GM19023 (cell line): ENCODE measurements around the gene SRMS.

Source experiments
- ATAC-seq: cut with Tn5 transposase; IDR thresholded peaks from one replicate; pipeline ENCODE4 v1.9.1; 2021; ENCODE audit warnings: mild to moderate bottlenecking, moderate library complexity; ENCODE audit not compliant: unreplicated experiment

Gene SRMS

DNA sequence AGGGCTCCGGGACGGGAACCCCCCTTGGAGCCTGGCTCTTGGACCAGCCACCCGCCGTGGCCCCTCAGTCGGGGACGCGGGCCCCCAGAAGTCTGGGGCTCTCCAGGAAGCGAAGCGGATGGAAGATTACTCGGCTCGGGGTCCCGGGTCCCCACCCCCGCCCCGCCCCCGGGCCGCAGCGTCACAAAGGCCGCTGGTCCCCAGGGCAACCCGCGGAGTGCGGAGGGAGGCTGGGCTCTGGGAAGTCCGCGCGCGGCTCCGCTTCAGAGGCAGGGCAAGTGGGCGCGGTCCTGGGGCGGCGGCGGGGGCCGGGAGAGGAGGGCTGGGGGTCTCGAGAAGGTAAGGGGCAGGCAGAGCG lies 6.4 kb upstream of the SRMS start, which contains the start of gene FNDC11:
TSS of gene FNDC11 (plus strand) at position 227 of the 358 bp plus-strand sequence. CDS start 1,505 bp downstream, outside the sequence.
- peak; percentile 19 for ATAC-seq

DNA sequence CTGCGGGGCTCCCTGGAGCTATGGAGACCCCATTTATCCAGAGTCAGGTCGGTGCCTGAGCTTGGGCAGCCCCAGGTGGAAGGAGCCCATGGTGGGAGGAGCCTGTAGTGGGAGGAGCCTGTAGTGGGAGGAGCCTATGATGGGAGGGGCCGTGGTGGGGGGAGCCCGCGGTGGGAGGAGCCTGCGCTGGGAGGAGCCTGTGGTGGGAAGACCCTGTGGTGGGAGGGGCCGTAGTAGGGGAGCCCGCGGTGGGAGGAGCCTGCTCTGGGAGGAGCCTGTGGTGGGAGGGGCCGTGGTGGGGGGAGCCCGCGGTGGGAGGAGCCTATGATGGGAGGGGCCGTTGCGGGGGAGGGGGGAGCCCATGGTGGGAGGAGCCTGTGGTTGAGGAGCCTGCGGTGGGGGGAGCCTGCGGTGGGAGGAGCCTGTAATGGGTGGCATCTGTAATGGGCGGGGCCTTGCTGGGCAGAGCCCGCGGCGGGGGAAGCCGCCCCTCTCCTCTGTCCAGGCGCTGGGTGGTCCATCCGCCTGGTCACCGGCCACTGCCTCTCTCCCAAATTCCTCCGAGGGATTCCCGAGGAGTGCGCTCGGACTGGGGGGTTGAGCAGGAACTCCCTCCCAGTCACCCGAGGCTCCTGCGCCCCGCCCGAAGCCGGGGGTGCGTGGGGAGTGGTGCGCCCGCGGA lies 5.8 kb upstream of the SRMS start:
- ATAC-seq, result peak; percentile 45

DNA sequence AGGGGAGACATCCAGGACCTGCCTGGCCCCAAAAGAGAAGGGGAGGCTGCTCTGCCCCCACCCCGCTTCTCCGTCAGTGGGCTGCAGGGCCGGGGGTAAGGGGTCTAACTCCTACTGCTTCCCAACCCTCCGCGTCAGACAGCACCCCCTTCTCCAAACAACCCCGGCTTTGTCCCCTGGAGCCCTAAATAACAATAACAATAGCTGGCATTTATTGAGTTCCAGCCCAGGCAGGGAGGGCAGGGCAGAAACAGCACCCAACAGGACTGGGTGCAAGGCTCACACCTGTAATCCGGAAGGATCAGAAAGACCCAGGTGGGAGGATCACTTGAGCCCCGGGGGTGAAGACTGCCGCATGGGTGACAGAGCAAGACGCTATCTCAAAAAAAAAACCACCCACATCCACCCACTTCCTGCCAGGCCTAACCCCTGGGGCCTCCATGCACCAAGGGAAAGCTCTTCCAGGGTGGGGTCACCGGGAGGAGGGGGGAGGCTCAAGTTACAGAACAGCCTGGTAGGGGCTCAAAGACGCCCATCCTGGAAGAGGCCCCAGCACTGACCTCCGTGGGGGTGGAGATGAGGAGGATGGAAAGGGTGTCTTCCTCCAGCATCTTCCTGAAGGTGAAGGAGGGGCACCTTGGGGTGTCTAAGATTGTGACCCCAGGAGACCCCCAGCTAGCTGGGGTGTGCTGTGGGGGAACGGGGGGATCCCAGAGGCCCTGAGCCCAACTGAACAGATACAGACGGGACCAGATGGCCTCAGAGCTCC lies 5.1 kb upstream of the SRMS start:
- peak; percentile 3 for ATAC-seq

DNA sequence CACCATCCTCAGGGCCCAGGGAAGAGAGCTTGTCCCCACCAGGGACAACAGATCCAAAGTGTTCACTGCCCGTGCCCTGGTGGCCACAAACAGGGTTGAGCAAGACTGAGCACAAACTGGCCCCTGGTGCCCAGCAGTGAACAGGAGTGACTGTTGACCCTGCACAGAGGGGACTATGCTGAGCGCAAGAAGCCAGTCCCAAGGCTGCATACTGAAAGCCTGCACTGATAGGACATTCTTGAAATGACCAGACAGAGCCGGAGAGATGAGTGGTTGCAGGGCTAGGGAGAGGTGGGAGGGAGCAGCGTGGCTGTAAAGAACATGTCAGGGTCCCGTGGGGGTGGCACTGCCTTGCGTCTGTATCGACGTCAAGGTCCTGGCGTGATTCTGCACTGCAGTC lies 3.5 kb upstream of the SRMS start:
- no peak for ATAC-seq

DNA sequence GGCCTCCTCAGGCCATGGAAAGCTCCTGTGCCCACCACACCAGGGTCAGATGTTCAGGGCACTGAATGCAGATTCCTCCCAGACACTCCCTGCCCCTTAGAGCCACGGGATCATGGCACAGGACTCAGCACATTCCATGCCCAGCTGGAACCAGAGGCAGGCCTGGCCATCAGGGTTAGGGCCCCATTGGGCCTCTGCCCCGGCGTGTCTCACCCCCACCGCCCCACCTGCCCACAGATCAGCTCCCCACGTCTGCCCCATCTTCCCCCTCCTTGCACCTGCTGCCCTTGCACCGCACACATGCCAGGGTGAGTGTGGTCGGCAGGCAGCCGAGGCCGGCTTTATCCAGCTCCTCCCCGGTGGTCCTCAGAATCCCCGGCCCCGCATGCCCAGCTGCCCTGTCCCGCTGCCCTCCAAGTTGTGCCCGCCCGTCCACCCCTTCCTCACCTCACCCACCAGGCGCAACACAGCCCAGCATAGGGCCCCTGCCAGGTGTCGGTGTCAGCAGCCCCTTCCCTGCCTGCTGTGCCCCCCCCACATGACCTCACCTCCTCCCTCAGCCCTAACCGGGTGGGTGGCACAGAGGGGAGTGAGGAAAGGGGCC lies 2.2 kb upstream of the SRMS start:
- ATAC-seq, result no peak

DNA sequence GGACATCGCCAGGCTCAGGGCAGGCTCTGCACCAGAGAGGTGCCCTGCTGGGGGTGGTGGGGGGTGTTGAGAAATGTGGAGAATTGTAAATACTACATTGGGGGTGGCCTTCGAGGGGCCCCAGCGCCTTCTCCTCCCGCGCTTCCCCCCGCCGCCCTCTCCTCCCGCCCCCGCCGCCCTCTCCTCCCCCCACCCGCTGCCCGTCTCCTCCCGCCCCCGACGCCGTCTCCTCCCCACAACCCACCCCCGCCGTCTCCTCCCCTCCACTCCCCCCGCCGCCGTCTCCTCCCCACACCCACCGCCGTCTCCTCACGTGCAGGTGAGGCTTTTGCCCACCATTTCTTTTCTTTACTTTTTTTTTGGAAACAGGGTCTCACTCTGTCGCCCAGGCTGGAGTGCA lies 1.5 kb upstream of the SRMS start:
- no peak for ATAC-seq

DNA sequence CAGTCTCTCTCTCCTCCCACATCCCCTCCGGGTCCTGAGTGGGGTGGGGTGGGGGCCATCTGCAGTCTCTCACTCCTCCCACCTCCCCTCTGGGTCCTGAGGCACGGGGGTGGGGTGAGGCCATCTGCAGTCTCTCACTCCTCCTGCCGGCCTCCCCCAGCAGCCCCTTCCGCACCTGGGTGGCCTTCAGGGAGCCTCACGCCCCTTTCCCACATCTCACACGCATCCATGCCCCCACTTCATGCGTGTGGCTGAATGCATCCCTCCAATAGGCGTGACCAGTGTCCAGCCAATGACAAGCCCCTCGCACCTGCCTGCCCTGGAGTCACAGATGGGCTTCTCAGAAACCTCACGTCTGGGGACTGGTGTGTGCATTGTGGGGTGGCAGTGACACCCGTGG lies 993 bp upstream of the SRMS start:
- ATAC-seq, result no peak

DNA sequence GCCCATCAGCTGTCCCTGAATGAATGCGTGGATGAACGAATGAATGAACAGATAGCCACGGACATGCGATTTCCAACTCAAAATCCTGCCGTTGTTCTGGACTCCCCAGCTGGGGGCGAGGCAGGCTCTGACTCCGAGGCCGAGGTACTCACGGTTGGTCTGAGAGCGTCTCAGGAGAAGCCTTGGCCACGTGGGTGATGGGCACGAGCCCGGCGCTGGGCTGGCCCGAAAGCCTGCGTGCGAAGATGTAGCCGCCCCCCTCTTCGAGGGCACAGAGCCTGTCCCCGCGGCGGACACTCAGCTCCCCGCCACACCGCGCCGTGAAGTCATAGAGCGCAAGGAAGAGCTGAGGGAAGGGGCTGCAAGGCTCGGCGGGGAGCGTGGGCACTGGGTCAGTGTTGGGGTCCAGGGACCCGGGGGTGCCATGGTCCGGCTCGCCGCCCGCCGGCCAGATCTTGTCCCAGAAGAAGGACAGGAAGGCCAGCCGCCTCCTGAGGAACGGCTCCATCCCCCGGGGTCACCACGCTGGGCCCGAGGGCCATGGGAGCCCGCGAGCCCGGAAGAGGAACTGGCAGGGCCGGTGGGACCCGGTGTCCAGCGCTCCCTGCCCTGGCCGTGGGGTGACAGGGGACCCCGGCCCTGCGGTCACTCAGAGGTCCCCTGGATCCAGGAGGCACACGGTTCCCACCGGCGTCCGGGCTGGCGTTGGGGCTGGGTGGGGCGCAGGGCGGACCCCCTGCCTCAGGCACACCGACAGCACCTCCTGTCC lies 409 bp downstream of the SRMS start:
- ATAC-seq, result no peak

DNA sequence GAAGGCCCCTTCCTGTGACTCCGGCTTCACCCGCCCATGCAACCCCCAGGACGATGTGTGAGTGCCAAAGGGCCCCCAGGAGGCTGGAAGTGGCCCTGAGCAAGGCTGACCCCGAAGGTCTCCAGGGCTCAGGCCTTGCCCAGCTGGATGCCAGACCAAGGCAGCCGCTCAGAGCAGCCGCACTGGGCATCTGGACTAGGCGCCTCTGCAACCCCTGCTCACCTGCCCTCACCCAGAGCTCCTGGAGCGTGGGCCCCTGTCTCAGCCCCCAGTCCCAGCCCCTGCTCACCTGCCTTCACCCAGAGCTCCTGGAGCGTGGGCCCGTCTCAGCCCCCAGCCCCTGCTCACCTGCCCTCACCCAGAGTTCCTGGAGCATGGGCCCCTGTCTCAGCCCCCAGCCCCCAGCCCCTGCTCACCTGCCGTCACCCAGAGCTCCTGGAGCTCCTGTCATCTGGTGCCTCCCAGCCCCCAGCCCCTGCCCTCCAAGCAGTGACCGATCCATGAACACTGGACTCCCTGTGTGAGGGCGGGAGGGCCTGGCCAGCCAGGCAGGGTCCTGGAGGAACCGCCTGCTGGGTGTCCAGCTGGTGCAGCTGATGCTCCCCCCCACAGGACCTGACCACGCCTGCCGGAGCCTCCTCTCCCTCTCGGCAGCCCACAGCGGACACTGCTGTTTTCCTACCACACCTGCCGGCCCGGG lies 1.1 kb downstream of the SRMS start:
- no peak for ATAC-seq

DNA sequence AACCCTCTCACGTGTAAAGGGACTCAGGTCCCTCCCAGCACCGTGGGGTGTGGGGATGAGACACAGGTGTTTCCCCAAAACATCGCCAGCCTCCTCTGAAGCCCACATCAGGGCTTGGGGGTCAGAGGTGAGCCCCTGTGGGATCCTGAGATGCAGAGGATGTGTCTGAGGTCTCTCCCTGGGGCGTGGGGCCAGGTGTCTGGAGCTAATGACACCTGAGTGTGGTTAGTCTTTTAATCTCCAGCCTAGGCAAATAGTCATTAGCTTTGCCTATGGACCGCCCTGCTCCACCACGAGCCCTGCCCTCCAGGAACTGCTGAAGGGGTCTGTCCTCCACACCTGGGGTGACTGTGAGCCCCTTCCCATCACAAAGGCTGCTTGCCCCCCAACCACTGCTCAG lies 1.7 kb downstream of the SRMS start:
- ATAC-seq, result no peak

DNA sequence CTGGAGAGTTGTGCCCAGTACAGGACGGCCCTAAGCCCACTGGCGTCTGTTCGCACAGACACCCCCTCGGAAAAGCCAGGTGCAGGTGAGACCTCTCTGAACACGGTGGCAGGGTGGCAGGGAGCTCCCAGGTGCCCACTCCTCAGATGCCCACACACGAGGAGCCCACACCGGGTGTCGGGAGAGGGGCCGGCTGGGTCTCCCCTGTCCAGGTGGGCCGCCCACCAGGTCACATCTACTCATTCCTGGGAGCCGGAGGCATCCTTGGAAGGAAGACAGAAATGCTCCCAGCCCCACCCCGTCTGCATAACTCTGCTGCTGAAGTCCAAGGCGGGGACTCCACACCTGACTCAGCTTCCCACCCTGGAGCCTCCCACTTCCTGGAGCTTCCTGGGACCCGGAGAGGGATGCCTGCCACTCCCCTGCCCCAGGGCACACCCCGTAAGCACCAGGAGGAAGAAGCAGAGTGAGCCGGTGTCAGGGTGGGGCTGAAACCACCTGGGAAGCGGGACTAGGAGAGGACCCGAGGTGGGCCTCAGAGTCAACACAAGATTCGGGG lies 2.5 kb downstream of the SRMS start:
- ATAC-seq, result no peak

DNA sequence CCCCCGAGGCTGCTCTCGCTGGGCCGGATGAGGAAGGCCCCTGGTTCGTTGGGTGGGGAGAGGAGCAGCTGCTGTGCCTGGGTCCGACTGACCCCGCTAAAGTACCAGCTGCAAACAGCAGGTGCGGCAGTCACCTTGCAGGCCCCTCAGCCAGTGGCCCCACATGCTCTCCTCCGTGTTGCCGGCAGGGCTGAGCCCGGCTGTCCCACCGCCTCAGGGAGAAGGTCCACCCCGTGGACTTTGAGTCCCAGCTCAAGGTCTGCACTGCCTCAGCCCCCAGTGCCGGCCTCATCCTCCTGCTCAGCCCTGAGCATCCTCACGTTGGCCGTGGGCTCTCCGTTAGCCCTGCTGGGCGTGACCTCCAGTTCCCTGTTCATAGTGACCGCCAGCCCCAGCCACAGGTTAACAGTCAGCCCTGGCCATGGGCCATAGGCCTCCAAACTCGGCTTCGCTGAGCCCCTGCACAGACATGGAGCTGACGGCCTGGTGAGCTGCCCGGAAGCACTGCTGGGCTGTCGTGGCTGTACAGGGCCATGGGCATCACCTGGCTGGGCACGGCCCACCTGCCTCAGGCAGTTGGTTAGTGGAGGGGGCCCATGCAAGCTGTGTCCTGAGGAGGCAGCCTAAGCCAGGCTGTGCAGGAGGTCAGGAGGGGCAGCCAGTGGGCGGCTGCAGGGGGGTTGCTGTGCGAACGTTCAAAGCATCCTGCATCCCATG lies 3.1 kb downstream of the SRMS start:
- ATAC-seq, result no peak

DNA sequence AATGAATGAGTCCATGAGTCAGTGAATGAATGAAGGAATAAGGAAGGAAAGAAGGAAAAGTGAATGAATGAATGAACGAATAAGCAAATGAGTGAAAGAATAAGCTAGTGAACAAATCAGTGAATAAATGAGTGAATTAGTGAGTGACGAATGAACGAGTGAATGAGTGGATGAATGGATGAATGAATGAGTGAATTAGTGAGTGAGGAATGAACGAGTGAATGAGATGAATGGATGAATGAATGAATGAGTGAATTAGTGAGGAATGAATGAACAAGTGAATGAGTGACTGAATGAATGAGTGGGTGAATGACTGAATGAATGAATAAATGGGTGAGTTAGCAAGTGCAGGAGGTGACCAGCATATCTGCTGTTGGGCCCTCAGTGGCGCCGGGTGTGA lies 3.8 kb downstream of the SRMS start:
- no peak for ATAC-seq

DNA sequence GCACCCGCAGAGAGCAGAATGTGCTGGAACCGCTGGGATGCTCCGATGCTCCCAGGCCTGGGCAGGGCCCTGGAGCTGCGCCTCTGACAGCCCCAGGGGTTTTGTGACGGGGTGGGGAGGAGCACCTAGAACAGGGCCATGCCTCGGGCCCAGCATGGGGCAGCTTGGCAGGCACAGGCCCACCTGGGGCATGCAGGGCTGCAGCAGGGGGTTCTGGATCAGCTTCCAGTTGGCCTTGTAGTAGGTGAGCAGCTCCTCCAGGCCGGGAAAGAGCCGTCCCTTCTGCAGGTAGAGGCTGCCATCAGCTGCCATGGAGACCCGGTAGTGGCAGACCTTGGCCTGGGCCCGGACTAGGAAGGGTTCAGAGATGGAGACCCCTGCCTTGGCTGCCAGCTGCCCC lies 4.4 kb downstream of the SRMS start:
- no peak for ATAC-seq

DNA sequence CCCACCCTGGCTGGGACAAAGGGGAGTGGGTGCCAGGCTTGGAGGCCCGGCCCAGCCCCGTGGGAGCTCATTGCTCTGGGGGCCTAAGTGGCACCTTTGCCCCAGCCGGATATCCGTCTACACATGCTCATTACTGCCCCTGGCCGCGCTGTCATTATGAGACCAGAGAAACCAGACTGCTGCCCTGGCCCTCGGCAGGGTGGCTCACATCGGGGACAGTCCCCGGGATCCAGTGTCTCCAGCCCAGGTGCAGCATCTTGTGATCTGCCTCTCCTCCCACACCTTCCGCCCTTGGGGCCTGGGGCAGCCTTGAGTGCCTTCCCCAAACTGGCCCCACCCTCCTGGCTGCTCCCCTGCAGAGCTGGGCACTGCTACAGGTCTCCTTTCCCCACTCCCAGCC lies 4.9 kb downstream of the SRMS start:
- no peak for ATAC-seq

DNA sequence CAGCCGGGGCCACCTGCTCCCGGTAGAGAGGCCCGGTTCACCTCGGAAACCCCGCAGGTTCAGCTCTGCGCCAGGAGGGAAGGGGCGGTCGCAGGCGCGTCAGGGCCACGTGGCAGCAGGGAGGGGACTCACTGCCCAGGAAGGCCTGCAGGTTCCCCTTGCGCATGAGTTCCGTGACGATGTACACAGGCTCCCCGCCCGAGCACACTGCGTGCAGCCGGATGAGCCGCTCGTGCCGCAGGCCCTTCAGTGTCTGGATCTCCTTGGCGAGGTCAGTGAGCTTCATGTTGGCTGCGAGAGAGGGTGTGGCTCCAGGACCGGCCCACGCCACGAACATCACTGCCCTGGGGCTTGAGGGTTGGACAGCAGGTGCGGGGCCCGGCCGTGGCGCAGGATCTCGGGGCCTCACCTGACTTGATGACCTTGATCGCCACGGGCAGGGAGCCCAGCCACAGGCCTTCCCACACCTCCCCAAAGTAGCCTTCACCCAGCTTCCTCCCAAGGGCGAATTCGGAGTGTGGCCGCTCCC lies 5.5 kb downstream of the SRMS start:
- ATAC-seq, result no peak

DNA sequence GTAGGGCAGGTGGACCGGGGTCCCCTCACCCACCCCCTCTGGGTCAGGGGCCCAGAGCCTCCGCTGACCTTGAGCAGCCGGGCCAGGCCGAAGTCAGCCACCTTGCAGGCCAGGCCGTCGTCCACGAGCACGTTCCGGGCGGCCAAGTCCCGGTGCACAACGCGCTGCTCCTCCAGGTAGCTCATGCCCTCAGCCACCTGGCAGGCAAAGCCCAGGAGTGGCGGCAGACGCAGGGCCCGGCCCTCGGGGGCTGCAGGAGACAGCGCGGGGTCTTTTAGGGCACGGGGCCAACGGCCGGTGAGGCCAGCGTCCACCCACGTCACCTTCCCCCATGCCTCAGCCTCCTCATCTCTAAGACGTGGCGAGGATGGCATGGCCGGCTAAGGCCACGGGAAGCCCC lies 6.2 kb downstream of the SRMS start:
- no peak for ATAC-seq

DNA sequence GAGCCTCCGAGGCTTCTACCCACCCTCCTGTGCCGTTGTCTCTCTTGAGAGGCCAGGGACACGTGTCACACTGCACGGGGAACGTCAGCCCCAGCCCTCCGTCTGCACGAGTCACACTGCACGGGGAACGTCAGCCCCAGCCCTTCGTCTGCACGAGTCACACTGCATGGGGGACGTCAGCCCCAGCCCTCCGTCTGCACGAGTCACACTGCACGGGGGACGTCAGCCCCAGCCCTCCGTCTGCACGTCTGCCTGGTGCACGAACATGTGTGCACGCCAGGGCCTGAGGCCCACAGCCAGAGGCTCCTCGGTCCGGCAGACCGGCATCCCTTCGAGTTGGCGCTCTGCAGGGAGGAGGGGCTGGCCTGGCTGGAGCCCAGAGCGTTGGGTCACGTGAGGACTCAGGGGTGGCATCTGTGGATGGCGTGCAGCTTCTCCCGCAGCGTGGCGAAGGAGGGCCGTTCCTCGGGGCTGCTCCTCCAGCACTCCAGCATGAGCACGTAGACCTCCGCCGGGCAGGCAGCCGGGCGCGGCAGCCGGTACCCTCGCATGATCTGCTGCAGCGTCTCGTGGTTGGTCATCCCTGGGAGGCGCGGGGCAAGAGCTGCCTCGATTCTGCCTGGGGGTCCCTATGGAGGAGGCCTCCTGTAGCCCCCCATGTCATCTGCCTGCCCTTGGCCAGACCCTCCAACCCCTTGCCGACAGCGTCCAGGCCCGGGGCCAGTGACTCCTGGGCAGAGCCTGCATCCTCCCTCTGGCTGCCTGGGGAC lies 6.9 kb downstream of the SRMS start:
- no peak for ATAC-seq
